ENCODE results near the gene NDUFAF8. TPM values are rescaled to one million over a fixed set of nuclear protein-coding genes. Genes with fewer than 3 reads are reported as not detected.

NDUFAF8 gene
- total and polyA plus RNA-seq, 10 of the 15 experiments (the other 5 are each of a cell fraction or from before 2014, with no cell fraction given): 22.0 to 307 (median 106) TPM

DNA sequence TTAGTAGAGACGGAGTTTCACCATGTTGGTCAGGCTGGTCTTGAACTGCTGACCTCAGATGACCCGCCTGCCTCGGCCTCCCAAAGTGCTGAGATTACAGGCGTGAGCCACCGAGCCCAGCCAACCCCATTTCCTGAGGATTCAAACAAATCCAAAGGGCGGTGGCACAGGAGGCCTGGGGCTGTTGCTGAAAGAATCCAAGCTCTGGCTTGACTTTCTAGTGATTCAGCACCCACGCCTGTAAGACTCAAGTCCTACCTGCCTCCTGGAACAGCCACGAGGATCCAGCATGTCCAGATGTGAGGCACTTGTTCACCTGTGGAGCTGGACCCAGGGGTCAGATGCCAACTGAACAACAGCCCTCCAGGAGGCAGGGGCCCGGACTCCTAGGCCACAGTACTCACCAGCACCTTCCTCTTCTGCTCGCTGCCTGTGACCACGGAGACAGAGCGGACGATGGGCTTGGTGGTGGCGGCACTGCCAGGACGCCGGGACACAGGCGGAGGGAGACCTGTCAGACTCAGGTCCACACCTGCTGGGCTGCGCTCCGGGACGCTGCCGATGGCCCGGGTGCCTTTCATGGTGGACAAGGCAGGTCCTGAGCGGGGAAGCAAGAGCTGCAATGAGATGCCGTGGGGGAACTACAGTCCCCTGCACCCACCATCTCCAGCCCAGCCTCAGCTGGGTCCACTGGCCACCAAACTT, 19.5 kb upstream of the NDUFAF8 start:
- ATAC-seq: no peak
- Histone ChIP-seq H3K9me3 (replicated peaks; ENCODE audit: control insufficient read depth, insufficient read depth, low read length) (no peaks in the 10 kb centered on the region), H3K79me2 (ENCODE audit: control insufficient read depth, insufficient read depth, low read length) (peaks cover 3% of the 10 kb centered on the region), H3K4me2 (ENCODE audit: control insufficient read depth, insufficient read depth) (no peak overlapping the region), H3K4me3 (no peak overlapping the region), H3K36me3 (ENCODE audit: control insufficient read depth in 2 of 2, insufficient read depth in 2 of 2, low read length in 1 of 2) (no peaks in the 10 kb centered on the region), H2AFZ (ENCODE audit: control insufficient read depth, low read depth, low read length) (no peak overlapping the region), H3K27ac (ENCODE audit: control insufficient read depth, insufficient read depth) (no peak overlapping the region), H4K20me1 (ENCODE audit: control insufficient read depth, insufficient read depth) (no peaks in the 10 kb centered on the region), H3K27me3 (replicated peaks in 1 of 2; ENCODE audit: control insufficient read depth in 2 of 2, insufficient read depth in 2 of 2, low read length in 1 of 2) (no peaks in the 10 kb centered on the region), H3K4me1 (ENCODE audit: control insufficient read depth, insufficient read depth, low read length) (peaks cover 9% of the 10 kb centered on the region), H3K9ac (ENCODE audit: control insufficient read depth, insufficient read depth, low read length) (no peak overlapping the region)
- ChIA-PET RAD21 (ENCODE audit: unreplicated experiment) (no interaction called here), SMC1A (ENCODE audit: uncharacterized antibody, unreplicated experiment) (no interaction called here), CTCF (no interaction called here), POLR2A (no interaction called here)
- in situ Hi-C loops (cut with MboI): loop anchor here (5.0 kb wide), 1 partner anchor 52 kb away; the partner anchor contains the start of genes AATK and PVALEF
- TF ChIP-seq BHLHE40 (IDR thresholded peaks at IDR 0.05; ENCODE audit: borderline replicate concordance in 1 of 2, low read depth in 2 of 2, low read length in 1 of 2) (no peak), ZNF384 (IDR thresholded peaks at IDR 0.05; ENCODE audit: borderline replicate concordance, low read depth, low read length) (no peak), SIN3A (IDR thresholded peaks at IDR 0.05; ENCODE audit: low read depth, low read length) (no peak), RB1 (IDR thresholded peaks at IDR 0.05; ENCODE audit: borderline replicate concordance) (no peak), HCFC1 (IDR thresholded peaks at IDR 0.05; ENCODE audit: low read length) (no peak), SMARCA5 (IDR thresholded peaks at IDR 0.05) (no peak), ZSCAN29 (IDR thresholded peaks at IDR 0.05) (no peak), NRF1 (conservative IDR thresholded peaks at IDR 0.05; ENCODE audit: low read depth, low read length) (no peak), CHD4 (IDR thresholded peaks at IDR 0.05) (no peak), ESRRA (IDR thresholded peaks at IDR 0.05; ENCODE audit: low read length) (no peak), ZNF274 (IDR thresholded peaks at IDR 0.05; ENCODE audit: insufficient read depth, insufficient read length) (no peak), ZBTB11 (CRISPR knock-in tag; IDR thresholded peaks at IDR 0.05) (no peak), USF2 (IDR thresholded peaks at IDR 0.05; ENCODE audit: borderline replicate concordance, low read depth, low read length) (no peak), NFIC (IDR thresholded peaks at IDR 0.05; ENCODE audit: low read depth, low read length) (no peak), JUND (IDR thresholded peaks at IDR 0.05; ENCODE audit: low read depth, low read length) (no peak), CREB1 (IDR thresholded peaks at IDR 0.05; ENCODE audit: low read depth) (no peak), CREM (IDR thresholded peaks at IDR 0.05; ENCODE audit: low read depth) (no peak)
- TF ChIP-seq, protein P1, sequence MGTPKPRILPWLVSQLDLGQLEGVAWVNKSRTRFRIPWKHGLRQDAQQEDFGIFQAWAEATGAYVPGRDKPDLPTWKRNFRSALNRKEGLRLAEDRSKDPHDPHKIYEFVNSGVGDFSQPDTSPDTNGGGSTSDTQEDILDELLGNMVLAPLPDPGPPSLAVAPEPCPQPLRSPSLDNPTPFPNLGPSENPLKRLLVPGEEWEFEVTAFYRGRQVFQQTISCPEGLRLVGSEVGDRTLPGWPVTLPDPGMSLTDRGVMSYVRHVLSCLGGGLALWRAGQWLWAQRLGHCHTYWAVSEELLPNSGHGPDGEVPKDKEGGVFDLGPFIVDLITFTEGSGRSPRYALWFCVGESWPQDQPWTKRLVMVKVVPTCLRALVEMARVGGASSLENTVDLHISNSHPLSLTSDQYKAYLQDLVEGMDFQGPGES (IDR thresholded peaks at IDR 0.05): no peak
- TF ChIP-seq, protein P2, sequence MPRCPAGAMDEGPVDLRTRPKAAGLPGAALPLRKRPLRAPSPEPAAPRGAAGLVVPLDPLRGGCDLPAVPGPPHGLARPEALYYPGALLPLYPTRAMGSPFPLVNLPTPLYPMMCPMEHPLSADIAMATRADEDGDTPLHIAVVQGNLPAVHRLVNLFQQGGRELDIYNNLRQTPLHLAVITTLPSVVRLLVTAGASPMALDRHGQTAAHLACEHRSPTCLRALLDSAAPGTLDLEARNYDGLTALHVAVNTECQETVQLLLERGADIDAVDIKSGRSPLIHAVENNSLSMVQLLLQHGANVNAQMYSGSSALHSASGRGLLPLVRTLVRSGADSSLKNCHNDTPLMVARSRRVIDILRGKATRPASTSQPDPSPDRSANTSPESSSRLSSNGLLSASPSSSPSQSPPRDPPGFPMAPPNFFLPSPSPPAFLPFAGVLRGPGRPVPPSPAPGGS (IDR thresholded peaks at IDR 0.05; ENCODE audit: borderline replicate concordance, insufficient read depth, low read depth, low read length, poor library complexity, severe bottlenecking): no peak
- no peak for FAIRE-seq
- WGBS (ENCODE audit: insufficient coverage, insufficient replicate concordance, low lambda C conversion rate, missing lambda C conversion rate): 84% methylated on average over 24 of the region's 24 CpGs
- DNase-seq (ENCODE audit: low read depth, low spot score): no peak
- intact Hi-C loops (cut with micrococcal nuclease; ENCODE audit: unreplicated experiment): no loop called here
- BruUV-seq (replicated peaks): no TSS peak

All from GM12878 (cell line).